DLD1 (cell line): ENCODE results near the gene BCL7B.
"Not testable (repeated sequence)": the region's sequence is repeated elsewhere in the genome, so short reads cannot be mapped to it uniquely, and the experiment has no call there.

Source experiments
- in situ Hi-C: cut with HindIII; loops from 2 replicates; pipeline ENCODE4 v1.10.0; 2017; ENCODE audit warnings: low sequenced_read_pairs

Gene BCL7B

DNA sequence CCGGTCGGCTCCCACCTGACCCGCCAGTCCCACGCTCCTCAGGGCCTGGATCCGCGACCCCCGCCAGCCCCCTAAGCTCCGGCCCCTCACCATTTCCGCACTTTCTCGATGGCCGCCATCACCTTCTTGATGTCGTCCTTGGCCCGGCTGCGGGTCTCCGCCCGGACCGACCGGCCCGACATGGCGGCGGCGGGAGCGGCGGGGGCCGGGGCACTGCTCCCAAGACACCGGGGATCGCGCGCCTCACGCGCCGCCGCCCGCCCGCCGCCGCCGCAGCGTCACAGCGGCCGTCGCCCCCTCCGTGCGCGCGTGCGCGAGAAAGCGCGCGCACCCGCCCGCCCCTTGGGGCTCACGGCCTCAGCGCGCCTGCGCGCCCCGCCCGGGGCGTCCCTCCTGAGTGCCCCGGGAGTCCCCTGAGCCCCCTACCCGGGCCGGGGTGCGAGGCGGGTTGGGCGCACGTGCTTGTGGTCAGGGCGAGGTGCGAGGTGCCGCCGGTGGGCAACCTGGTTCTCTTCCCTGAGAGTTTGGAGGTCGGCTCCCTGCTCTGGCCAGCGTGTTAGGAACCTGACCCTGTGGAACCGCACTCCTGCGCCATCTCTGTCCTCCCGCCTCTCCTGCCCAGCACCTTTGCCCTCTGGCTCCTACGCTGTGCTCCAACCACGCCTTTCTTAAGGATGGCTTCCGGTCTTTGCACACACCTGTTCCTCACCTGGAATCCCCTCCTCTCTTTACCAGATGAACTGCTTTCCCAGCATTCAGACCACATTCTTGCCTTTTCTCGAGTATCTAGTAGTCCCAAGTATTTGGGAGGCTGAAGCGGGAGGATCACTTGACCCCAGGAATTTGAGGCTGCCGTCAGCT lies at the start of gene BCL7B:
BCL7B (minus strand) TSS at position 294 of the 861 bp plus-strand sequence; CDS start at position 182, 112 bp downstream.
- in situ Hi-C loops, result no loop called here

DNA sequence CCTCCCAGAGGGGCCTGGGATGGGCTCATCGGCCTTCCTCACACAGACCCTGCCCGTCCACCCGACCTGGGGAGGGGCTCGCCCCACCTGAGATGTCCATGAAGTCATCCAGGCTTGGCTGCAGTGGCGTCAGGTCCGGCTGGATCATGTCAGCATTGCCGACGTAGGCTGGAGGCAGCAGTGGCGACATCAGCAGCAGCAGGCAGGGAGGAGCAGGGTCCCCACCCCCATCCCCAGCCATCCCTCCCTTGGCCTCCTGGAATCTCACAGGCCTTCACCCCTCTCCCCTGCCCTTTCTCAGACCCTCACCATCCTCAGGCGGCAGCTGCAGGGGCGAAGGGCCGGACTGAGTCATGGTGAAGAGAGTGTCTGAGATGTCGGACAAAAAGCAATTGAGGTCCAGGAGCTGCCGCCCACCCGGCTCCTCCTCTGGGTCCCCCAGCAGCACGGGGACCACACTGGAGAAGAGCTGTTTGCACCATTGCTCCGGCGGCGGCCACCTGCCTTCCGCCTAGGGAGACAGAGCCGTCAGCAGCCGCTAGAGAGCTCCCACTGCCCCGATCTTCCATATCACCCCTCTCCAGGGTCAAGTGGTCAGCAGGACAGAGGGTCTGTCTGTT lies 48.2 kb upstream of the BCL7B start:
- in situ Hi-C loops, result loop anchor here (10.0 kb wide), 1 partner anchor 69 kb away; no protein-coding TSS in a partner anchor

DNA sequence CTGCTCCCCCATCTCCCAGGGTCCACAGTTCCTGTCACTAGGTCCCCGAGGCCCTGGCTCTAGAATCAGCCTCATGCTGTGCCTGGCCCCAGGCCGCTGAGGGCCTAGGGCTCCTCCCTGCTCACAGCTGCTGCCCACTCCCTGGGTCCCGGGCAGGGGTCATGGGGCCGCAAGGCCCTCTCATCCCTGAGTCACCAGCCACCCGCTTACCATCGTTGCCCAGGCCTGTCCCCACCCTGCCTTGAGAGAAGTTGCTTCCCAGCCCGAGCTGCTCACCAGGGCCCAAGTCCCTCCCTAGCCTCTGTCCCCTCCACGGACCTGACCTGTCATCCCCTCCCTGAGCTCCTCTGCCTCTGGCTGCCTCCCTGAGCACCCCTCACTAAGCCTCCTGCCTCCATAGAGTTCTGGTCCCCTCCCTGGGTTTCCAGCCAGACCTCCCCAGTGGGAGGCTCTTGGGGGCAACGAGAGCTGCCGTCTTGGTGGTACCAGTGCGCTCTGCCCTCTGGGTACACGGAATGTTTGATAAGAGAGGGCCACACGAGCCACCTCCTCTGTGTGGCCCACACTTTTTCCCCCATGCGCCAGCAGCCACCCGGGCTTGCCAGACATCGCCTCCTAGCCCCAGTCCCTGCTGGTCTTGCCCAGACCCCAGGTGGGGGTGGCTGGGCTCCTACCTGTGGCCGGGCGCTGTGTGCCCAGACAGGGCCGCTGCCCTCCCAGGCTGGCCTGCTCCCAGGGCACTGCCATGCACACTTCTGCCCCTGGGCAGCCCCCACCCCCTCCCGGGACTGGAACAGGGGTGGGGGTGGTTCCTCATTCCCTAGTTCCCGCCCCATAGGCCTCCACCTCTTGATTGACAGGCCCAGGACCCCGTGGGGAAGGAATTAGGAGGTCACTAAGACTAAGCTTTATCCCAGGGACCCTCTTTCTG lies 45.5 kb upstream of the BCL7B start:
- in situ Hi-C loops, result loop anchor here (10.0 kb wide), 1 partner anchor 72 kb away; no protein-coding TSS in a partner anchor

DNA sequence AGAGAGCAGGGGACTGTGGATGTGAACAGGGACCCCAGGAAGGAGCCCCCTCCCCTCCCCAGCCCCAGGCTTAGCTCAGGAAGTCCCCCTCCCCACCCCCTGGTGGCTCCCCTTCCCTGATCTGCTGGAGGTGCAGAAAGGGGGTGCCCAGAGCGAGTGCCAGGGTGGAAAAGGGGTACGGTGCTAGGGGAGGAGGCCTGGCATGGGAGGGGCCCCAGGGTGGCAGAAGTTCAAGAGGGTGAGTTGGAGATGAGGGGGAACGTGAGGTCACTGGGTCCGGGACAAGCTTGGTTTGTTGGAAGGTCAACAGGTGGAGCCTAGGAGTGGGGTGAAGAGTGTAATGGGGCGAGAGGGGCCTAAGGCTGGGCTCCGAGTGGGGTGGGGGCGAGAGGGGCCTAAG lies 42.4 kb upstream of the BCL7B start:
- in situ Hi-C loops, result loop anchor here (10.0 kb wide), 1 partner anchor 75 kb away; no protein-coding TSS in a partner anchor

DNA sequence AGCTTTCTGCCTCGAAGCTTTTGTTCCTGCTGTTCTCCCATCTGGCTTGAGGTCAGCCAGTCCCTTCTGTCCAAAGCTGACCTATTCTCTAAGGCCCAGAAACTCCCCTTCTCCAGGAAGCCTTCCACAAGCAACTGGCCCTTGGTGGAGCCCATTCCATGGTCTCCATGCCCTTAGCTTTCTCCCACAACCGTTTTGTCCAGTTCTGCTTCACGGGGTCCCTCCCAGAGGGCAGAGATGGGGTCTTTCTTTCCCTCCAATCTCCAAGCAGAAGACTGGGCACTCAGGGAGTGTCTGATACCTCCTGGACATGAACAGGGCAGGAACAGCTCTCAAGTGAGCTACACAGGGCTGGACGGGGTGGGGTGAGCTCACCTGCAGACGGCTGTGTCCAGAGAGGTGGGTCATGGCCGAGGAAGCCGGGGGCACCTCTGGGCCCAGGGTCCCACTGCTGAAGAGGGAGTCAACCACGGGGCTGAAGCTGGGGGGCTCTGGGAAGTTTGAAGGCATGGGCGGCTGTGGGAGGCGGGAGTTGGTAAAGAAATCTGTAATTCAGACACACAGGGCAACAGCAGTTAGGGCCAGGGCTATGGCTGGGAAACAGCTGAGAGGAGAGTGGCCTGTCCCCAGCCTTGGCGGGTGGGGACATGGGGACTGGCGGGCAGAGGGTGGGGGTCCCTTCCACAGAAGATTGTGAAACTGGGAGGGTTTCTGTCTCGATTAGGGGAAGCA lies 41.8 kb upstream of the BCL7B start:
- in situ Hi-C loops, result no loop called here

DNA sequence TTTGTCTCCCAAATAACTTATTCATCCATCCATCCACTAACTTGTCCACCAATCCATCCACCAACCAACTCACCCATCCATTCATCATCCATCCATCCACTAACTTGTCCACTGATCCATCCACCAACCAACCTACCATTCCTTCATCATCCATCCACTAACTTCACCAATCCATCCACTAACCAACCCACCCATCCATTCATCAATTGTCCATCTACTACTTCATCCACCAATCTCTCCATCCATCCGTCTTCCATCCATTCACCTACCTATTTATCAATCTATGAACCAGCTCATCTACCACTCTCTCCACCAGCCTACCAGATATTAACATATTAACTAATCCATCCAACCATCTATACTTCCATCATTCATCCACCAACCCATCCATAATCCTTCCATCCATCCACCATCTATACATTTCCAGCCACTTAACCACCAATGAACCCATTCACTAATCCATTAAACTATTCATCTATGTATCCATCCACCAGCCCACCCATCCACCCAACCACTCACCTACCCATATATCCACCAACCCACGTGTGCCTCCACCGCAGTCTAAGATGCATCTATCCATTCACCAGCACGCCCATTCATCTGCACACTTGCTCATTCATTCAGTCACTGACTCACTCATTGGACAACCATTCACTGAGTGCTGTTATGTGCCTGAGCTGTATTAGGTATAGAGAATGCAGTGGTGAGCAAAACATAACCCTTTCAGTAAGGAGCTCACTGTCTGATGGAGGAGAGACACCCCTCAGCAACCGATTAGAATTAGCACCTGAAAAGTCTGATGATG lies 40.7 kb upstream of the BCL7B start:
- in situ Hi-C loops, result no loop called here

GRCh38 chr7:73596191-73597065 lies 38.9 kb upstream of the BCL7B start:
- in situ Hi-C loops, result no loop called here

DNA sequence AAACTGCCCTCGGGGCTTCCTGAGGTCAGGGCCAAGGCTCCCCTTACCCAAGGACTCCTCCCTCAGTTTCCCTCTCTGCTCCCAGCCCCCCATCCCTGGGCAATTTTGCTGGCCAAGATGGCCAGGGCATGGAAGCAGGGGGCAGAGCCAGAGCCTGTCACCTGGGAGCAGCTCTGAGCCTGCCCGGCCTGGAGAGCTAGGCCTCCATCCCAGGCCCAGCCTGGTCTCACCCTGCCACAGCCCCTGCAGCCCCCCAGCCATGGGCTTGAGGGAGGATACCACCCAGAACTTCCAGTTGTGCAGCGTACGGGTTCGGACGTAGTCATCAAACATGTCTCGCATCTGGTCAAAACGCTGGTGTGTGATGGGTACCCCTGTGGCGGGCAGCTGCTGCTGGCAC lies 37.9 kb upstream of the BCL7B start:
- in situ Hi-C loops, result no loop called here

GRCh38 chr7:73593207-73594045 lies 35.9 kb upstream of the BCL7B start:
- in situ Hi-C loops, result no loop called here

DNA sequence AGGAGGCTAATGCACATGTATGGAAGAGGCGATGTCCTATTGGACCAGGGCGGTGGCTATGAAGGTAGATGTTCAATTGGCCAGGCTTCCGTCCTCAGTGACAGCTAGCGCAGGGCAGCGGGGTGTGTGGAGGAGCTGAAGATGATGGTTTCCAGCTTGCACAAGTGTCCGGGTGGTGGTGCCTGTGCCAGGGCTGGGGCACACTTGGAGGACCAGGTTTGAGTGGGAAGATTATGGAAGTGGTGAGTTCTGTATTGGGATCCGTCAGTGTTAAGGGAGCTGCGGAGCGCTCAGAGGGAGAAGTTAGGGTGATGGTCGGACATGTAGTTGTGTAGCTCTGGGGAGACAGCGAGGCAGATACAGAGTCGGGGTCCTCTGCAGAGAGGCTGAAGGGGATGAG lies 29.4 kb upstream of the BCL7B start:
- in situ Hi-C loops, result no loop called here

- in situ Hi-C loops, result no loop called here
These were observed 27.7 kb upstream of the BCL7B start for GRCh38 chr7:73585196-73585595.

DNA sequence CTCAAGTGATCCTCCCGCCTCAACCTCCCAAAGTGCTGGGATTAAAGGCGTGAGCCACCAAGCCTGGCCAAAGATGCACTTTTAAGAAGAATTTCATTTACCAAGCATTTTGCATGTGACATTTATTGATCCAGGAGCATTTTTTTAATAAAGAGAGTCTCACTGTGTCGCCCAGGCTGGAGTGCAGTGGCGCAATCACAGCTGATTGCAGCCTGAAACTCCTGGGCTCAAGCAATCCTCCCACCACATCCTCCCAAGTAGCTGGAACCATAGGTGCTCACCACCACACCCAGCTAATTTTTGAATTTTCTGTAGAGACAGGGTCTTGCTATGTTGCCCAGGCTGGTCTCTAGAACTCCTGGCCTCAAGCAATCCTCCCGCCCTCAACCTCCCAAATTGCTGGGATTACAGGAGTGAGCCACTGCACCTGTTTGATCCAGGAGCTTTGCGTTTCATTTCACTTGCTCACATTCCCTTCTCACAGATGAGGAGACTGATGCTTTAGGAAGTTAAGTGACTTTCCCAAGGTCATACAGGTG lies 25.2 kb upstream of the BCL7B start:
- in situ Hi-C loops, result no loop called here

- in situ Hi-C loops, result not testable (repeated sequence)
These were observed 23.5 kb upstream of the BCL7B start for GRCh38 chr7:73581006-73581405.

- in situ Hi-C loops, result no loop called here
These were observed 21.0 kb upstream of the BCL7B start, which contains the start of gene TBL2 for GRCh38 chr7:73578342-73579128. Gene TBL2 (minus strand): TSS chr7:73578579. CDS start chr7:73578549, 30 bp downstream.

GRCh38 chr7:73577627-73578341 lies 20.3 kb upstream of the BCL7B start:
- in situ Hi-C loops, result no loop called here

DNA sequence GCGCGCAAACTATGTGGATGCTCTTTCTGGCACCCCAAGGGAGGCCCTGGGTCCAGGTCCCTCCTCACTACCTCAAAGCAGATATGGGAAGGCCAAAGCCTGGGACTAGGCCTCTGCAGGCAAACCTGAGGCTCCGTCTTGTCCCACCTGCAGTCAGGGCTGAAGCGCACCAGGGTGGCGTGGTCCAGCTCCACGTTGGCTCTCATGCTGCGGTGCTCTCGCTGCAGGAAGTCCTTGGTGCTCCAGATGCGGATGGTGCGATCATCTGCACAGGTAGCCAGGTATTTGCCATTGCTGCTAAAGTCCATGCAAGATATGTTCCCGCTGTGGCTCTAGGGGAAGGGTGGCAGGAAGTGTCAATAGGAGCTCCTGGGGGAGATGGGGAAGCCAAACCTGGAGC lies 16.3 kb upstream of the BCL7B start:
- in situ Hi-C loops, result no loop called here
